ENCODE measurements around the gene SKI. TPM values are rescaled to one million over a fixed set of nuclear protein-coding genes. Genes with fewer than 3 reads are reported as not detected.
"Not testable (repeated sequence)": the region's sequence is repeated elsewhere in the genome, so short reads cannot be mapped to it uniquely, and the experiment has no call there.

Gene SKI
- total RNA-seq, 1 donor from 2014 or later = 38.5 TPM

DNA sequence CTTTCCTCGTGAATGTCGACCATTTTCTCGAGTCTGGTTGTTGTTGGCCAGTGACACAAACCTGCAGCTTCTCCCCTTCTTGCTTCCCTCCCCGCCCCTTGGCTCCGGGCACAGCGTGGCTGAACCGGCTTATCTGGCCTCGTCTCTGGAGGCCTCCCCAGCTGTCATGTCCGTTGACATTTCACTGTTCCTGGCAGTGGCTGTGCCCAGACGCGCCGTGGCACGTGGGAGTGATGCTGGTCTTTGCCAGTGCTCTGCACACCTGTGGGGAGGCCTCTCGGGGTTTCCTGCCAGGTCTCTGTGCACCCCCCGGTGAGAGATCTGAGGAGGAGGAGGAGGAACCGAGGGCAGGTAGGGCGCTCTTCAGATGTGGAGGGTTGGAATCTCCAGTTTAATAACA lies 23.7 kb downstream of the SKI start:
- peak; percentile 75 for ATAC-seq
- intact Hi-C loops (cut with DNase I) = no loop called here
- DNase-seq (ENCODE audit: missing footprints) = peak; percentile 82

DNA sequence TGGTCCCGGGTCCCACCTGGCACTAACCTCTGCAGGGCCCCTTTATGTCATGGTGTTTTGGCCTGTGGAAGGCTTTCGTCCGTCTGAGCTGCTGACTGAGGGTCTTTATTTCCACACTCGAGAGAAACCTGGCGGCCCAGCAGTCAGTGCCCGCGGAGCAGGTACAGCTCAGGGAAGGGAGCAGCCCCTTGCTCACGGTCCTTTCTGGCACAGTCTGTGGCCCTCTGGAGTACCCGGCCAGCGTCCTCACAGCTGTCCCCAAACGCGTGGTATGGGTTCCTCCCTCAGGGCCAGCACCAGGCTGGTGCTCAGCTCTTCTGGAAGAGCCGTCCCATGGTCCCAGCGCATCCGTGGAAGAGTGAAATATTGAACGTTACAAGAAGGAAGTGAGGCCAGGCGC lies 24.3 kb downstream of the SKI start:
- no peak for ATAC-seq
- intact Hi-C loops (cut with DNase I) = no loop called here
- DNase-seq (ENCODE audit: missing footprints) = peak; percentile 26

DNA sequence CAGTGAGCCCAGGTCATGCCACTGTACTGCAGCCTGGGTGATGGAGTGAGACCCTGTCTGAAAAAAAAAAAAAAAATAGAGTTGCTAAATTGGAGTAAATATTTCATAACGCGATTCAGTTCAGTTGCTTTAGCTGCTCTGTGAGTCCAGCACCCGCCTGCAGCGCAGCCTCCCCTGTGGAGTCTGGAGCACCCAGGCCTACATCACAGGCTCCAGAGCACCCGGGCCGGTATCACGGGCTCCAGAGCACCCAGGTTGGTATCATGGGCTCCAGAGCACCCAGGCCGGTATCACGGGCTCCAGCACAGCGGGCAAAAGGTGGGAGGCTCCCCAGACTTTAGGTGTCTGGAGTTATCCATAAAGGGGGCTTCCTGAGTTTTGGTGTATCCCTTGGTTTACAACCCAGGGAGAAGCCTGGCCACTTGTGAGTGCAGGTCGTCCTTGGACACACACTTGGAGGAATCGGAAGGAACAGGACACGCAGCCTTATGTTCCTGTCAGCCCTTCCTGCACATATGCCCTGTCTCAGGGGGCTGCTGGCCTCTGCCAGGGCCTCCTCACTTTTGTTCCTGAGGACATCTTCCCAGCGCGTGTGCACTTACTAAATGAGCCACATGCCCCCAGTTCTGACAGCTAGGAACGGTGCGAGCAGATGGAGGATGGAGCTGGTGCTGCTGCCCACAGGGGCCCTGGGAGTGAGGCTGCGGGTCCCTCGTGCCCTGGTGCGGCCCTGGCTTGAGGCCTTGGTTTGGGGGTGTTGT lies 25.1 kb downstream of the SKI start:
- DNase-seq (ENCODE audit: missing footprints) = peak; percentile 41
- intact Hi-C loops (cut with DNase I) = no loop called here

DNA sequence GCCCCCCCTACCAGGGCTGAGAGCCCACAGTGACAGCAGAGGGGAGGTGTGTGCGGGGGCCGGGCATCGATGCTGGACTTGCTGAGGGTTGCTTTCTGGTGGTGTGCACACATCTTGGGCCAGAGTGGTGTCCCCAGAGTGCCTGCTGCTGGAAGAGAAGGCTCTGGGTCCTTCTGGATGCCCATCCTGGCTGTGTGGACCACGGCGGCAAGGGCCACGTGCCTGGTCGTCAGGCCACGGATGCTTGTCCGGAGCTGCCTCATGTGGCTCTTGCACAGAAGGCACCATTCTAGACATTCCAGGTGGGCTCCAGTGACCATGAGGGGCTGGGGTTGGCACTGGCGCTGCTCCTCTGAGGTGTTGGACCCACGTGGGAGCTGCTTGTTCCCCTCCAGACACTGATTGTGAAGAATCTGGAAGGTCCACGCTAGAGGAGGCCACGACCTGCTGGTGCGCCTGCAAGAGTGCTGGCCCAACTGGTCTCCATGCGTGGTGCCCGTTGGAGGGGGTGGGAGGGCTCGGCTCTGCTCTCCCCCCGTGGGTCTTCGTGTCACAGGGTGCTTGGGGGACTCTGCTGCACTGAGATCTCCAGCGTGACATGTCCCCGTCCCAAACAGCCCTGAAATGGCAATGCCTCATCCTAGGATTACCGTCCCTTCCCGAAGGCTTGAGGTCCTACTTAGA lies 25.8 kb downstream of the SKI start:
- no peak for ATAC-seq
- intact Hi-C loops (cut with DNase I) = no loop called here
- DNase-seq (ENCODE audit: missing footprints) = peak; percentile 47

More for the DNA sequence above, 25.1 kb downstream of the SKI start:
- no peak for ATAC-seq

DNA sequence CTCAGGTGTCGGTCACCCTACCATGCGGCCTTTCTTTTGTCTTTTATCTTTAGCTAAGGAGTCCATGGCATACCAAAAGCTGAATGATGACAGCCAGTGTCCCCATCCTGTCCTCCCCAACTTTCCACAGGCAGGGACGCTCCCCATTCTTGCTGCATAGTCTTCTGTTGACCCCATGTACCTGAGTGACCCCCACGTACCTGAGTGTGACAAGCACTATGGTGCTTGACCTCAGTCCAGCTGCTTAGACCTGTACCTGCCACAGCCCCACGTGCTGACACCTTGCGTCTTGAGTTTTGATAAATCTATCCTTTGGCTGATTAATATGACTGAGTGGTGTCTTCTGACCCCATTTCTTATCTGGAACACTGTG lies 26.9 kb downstream of the SKI start:
- ATAC-seq = no peak
- peak; percentile 9 for DNase-seq (ENCODE audit: missing footprints)
- intact Hi-C loops (cut with DNase I) = no loop called here

DNA sequence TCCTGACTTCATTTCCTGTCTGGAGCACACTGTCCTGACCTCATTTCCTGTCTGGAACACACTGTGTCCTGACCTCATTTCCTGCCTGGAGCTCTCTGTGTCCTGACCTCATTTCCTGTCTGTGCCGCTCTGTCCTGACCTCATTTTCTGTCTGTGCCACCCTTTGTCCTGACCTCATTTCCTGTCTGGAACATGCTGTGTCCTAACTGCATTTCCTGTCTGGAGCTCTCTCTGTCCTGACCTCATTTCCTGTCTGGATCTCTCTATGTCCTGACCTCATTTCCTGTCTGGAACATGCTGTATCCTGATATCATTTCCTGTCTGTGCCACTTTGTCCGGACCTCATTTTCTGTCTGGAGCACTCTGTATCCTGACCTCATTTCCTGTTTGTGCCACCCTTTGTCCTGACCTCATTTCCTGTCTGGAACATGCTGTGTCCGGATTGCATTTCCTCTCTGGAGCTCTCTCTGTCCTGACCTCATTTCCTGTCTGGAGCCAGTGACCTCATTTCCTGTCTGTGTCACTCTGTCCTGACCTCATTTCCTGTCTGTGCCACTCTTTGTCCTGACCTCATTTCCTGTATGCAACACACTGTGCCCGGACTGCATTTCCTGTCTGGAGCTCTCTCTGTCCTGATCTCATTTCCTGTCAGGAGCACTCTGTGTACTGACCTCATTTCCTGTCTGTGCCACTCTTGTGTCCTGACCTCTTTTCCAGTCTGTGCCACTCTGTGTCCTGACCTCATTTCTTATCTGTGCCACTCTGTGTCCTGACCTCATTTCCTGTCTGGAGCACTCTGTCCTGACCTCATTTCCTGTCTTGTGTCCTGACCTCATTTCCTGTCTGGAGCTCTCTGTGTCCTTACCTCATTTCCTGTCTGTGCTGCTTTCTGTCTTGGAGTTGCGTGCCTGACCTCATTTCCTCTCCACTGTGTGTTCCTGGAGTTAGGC lies 27.6 kb downstream of the SKI start:
- ATAC-seq = peak; percentile 3
- peak; percentile 34 for DNase-seq (ENCODE audit: missing footprints)
- intact Hi-C loops (cut with DNase I) = no loop called here

DNA sequence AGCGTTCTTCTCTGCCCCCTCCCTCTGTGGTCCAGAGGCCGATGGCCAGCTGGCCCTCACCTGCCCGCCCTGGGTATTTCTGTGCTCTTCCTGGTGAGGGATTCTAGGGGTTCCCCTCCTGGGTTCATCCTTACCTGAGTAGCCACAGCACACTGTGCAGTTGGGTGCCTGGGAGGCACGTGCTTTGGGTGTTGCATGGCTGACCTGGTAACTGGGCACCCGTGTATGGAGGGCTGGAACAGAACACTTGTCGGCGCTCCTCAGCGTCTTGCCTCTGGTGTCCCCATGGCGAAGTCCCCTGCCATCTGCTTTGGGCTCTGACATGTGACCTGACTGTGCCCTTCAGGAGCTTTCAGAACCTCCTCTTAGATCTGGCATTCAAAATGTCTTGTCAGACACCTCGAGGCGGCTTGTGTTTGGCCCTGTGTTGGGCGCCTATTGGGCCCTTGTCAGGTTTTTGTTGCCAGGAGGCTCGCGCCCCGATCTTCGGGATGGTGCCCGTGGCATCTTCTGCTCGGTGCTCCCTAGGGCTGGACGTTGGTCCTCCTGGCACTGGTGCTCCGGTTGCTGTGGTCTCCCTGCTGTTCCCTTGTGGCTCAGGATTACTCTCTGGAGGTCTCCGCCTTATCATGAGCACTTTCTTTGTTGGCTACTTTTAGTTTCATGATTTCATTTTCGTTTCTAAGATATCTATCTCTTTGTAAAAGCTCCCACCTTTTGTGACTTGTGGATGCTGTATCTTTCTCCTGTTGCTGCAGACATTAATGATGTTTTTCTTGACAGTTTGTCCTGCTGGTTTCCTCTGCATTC lies 28.5 kb downstream of the SKI start:
- DNase-seq (ENCODE audit: missing footprints) (peak; percentile 0), ATAC-seq (no peak)

DNA sequence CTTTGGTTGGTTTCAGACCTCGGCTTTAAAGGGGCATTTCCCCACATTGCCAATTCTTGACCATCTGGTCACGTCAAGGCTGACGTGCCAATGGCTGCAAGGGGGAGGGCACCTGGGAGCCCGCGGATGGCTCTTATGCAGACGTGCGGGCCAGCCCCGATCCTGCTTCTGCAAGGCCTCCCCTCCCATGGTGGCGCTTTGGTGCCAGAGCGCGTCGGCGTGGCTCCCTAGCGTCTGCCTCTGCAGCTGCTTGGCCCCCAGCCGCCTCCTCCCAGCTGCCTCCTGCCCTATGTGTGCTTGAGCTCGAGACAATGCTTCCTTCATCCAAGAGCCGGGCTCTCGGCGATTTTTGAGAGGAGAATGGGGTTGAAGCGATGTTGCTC lies 29.1 kb downstream of the SKI start:
- peak; percentile 44 for ATAC-seq
- intact Hi-C loops (cut with DNase I) = no loop called here
- DNase-seq (ENCODE audit: missing footprints) = peak; percentile 83

More for the DNA sequence above, 28.5 kb downstream of the SKI start:
- intact Hi-C loops (cut with DNase I) = no loop called here

DNA sequence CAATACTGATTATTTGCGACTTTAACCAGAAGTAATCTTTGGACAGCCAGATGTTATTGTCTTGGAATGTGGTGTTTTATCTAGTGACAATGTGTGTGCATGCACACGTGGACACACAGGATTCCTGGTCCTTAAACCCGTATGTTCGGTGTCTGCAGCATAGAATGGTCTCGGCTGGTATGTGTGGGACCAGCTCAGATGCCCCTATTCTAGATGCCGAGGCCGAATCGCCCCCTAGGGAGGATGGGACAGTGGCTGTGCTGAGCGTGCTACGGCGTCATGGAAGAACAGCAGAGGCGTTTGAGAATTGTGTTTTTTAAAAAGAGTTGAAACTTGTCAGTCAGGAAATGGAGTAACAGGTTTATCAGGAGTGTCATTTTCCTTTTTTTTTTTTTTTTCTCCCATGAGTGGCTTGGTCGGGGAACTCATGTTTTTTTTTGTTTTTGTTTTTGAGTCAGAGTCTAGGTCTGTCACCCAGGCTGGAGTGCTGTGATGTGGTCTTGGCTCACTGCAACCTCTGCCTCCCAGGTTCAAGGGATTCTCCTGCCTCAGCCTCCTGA lies 30.1 kb downstream of the SKI start:
- intact Hi-C loops (cut with DNase I) = no loop called here
- no peak for ATAC-seq
- DNase-seq (ENCODE audit: missing footprints) = peak; percentile 18

DNA sequence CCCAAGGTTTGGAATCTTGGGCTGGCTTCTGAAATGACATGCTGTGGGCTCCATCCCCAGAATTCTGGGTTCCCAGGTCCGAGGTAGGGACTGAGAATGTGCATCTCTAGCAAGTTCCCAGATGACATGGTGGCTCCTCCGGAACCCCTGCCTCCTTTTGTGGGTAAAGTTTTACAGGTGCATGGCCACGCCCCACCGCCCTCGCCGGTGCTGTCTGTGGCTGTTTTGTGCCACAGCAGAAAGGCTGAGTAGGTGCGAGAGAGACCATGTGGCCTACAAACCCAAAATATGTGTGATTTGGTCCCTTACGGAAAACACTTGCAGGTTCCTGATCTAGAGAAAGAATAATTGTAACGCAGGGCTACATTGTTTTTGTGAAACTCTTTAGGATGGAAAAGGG lies 30.9 kb downstream of the SKI start:
- ATAC-seq (no peak), DNase-seq (ENCODE audit: missing footprints) (peak; percentile 37)
- intact Hi-C loops (cut with DNase I) = no loop called here

DNA sequence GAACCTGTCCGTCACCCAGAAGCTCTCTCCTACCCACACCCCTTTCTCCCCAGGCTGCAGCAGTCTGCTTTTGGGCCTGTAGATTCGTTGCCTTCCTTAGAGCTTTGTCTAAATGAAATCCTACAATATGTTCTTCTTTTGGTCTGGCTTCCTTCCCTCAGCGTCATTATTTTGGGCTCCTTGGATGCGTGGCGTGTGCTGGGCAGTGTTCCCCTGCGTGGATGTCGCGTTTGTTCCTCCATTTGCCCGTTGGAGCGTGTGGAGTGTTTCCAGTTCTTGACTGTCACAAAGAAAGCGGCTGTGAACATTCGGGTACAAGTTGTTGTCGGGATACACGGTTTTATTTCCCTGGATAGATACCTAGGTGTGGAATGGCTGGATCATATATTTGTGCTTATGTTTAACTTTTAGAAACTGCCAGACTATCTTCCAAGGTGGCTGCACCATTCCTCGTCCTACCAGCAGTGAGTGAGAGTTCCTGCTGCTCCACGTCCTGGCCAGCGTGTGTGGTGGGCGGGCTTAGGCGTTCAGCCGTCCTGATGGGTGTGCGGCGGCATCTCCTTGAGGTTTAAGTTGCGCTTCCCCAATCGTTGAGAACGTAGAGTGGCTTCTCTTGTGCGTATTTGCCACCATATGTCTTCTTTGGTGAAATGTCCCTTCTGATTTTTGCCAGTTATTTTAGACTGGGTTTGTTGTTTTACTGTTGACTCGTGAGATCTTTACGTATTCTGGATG lies 31.7 kb downstream of the SKI start:
- DNase-seq (ENCODE audit: missing footprints) = peak; percentile 57
- no peak for ATAC-seq
- intact Hi-C loops (cut with DNase I) = no loop called here

DNA sequence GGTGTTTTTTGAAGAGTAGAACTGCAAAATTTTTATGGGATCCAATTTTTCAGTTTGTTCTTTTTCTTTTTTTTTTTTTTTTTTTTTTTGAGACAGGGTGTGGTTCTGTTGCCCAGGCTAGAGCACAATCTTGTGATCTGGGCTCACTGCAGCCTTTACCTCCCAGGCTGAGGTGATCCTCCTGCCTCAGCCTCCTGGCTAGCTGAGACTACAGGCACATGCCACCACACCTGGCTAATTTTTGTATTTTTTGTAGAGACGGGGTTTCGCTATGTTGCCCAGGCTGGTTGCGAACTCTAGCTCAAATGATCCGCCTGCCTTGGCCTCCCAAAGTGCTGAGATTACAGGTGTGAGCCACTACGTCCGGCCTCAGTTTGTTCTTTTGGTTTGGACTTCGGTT lies 32.4 kb downstream of the SKI start:
- intact Hi-C loops (cut with DNase I); ATAC-seq: not testable (repeated sequence)
- DNase-seq (ENCODE audit: missing footprints) = peak; percentile 8

DNA sequence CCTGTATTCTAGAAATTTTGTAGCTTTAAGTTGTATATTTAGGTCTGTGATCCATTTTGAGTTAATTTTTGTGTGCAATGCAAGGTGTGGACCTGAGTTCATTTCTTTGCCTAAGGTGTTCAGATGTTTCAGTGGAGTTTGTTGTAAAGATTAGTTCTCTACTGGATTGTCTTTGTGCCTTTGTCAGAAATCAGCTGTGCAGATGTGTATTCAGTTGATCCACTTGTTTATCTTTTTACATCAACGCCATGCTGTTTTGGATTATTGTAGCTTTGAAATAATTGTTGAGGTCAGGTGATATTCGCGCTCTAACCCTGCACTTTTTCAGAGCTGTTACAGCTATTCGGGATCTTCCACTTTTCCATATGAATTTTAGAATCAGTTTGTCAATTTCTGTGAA lies 32.8 kb downstream of the SKI start:
- no peak for DNase-seq (ENCODE audit: missing footprints)
- intact Hi-C loops (cut with DNase I) = no loop called here
- ATAC-seq = no peak

DNA sequence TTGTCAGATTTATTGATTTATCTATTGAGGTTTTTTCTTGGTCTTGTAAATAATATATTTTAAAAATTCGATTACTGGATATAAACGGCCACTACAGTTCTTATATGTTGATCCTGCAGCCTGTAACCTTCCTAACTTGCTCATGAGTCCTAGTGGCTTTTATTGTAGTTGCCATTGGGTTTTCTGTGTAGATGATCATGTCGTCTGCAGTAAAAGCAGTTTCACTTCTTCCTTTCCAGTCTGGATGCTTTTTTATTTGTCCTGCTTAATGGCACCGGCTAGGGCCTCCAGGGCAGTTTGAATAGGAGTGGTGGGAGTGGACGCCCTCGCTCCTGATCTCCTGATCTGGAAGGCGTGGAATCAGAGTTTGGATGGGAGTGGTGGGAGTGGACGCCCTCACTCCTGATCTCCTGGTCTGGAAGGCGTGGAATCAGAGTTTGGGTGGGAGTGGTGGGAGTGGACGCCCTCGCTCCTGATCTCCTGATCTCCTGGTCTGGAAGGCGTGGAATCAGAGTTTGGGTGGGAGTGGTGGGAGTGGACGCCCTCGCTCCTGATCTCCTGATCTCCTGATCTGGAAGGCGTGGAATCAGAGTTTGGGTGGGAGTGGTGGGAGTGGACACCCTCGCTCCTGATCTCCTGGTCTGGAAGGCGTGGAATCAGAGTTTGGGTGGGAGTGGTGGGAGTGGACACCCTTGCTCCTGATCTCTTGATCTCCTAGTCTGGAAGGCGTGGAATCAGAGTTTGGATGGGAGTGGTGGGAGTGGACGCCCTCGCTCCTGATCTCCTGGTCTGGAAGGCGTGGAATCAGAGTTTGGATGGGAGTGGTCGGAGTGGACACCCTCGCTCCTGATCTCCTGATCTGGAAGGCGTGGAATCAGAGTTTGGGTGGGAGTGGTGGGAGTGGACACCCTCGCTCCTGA lies 33.6 kb downstream of the SKI start:
- peak; percentile 39 for DNase-seq (ENCODE audit: missing footprints)
- intact Hi-C loops (cut with DNase I); ATAC-seq: not testable (repeated sequence)

DNA sequence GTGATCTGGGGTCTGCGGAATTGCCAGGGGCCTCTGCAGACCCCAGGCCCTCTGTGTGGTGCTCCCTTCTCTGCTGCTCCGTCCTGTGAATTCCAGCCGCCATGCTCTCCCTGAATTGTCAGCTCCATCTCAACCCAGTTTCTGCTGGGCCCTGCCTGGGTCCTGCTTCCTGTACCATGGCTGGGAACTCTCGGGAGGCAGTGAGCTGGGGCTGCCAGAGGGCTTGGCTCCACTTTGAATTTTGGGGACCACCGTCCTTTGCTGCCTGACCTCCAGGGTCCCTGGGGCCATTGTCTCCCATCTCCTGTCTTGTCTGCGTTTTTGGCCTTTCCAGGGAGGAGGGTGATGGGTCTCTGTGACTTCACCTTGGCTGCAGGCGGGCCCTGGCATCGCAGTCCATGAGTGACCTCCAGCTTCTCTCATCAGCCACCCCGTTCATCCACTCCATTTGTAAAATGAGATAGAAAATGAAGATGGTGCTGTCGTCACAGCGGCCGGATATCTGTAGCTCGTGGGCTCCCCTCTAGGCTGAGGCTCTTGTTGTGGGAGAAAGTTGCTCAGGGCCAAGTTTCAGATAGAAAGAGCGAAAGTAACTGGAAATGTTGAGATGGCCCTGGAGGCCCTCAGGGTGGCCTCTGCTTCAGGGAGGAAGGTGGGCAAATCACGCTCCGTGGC lies 38.3 kb downstream of the SKI start:
- intact Hi-C loops (cut with DNase I) = no loop called here
- peak; percentile 26 for DNase-seq (ENCODE audit: missing footprints)
- ATAC-seq = no peak

Measured in Right ventricle myocardium inferior (tissue), 1 donor.